IMR-90 (cell line): Measurements from ENCODE around the gene TBC1D16. TPM values are rescaled to one million over a fixed set of nuclear protein-coding genes. Genes with fewer than 3 reads are reported as not detected.

Source experiments
- ATAC-seq: fragments of 200-7000 bp; cut with Tn5 transposase; 2 replicates; pipeline ENCODE4 v1.9.1; 2020; ENCODE audit warnings: low read depth, mild to moderate bottlenecking, moderate library complexity
- BruUV-seq: library from RNA; stranded (reverse); fragments of 400-500 nt; replicated peaks from 2 replicates; lab custom pipeline; 2021; lab: Mats Ljungman, UMichigan
- CTCF ChIA-PET: fragments of 300-600 bp; formaldehyde crosslinking; extraction: SDS; loops from one replicate; lab custom pipeline; 2021; ENCODE audit warnings: antibody characterized with exemption; lab: Yijun Ruan, JAX
- POLR2A ChIA-PET: fragments of 300-600 bp; sonication (Branson Sonifier 250); formaldehyde crosslinking; loops from one replicate; lab custom pipeline; 2022; ENCODE audit warnings: antibody characterized with exemption; ENCODE audit not compliant: unreplicated experiment; lab: Charles Lee
- DNase-seq: peaks from one replicate; pipeline ENCODE4 v3.0.0; 2013
- H2AFZ ChIP-seq: replicated peaks from 2 replicates; pipeline ENCODE3; 2013; ENCODE audit warnings: low read length, mild to moderate bottlenecking; ENCODE audit not compliant: poor library complexity
- H2AK5ac ChIP-seq: 2 replicates; pipeline ENCODE4 v1.6.1; 2013; ENCODE audit warnings: low read depth, low read length, inconsistent platforms
- H2AK9ac ChIP-seq: replicated peaks from 2 replicates; pipeline ENCODE3; 2013; ENCODE audit warnings: mild to moderate bottlenecking, low read depth, low read length, moderate library complexity; ENCODE audit not compliant: poor library complexity
- H2BK120ac ChIP-seq: 2 replicates; pipeline ENCODE4 v1.6.1; 2013; ENCODE audit warnings: low read depth, low read length, inconsistent platforms
- H2BK15ac ChIP-seq: 3 replicates; pipeline ENCODE4 v1.6.1; 2013; ENCODE audit warnings: low read depth, low read length, inconsistent platforms
- H2BK20ac ChIP-seq: 2 replicates; pipeline ENCODE4 v1.6.1; 2013; ENCODE audit warnings: low read depth, mild to moderate bottlenecking, inconsistent platforms, low read length, moderate library complexity
- H2BK5ac ChIP-seq: 2 replicates; pipeline ENCODE4 v1.6.1; 2013; ENCODE audit warnings: mild to moderate bottlenecking, low read depth, low read length, inconsistent platforms; ENCODE audit not compliant: poor library complexity, severe bottlenecking
- H3K14ac ChIP-seq: replicated peaks from 2 replicates; pipeline ENCODE4 v1.6.1; 2013; ENCODE audit warnings: low read depth, low read length, inconsistent platforms
- H3K18ac ChIP-seq: 2 replicates; pipeline ENCODE4 v1.6.1; 2013; ENCODE audit warnings: low read depth, low read length, control low read depth
- H3K23ac ChIP-seq: 2 replicates; pipeline ENCODE4 v1.6.1; 2013; ENCODE audit warnings: low read depth, low read length, inconsistent platforms
- H3K27ac ChIP-seq: 2 replicates; pipeline ENCODE4 v1.5.1; 2013; ENCODE audit warnings: mild to moderate bottlenecking, control low read depth, low read length; ENCODE audit not compliant: insufficient read depth
- H3K27me3 ChIP-seq: 2 replicates; pipeline ENCODE4 v1.6.1; 2013; ENCODE audit warnings: low read length; ENCODE audit not compliant: control insufficient read depth, insufficient read depth
- H3K36me3 ChIP-seq: 2 replicates; pipeline ENCODE4 v1.6.1; 2013; ENCODE audit warnings: low read length, mixed read lengths; ENCODE audit not compliant: control insufficient read depth, insufficient read depth
- H3K4ac ChIP-seq: 2 replicates; pipeline ENCODE4 v1.6.1; 2013; ENCODE audit warnings: low read depth, low read length, inconsistent platforms
- H3K4me1 ChIP-seq: 2 replicates; pipeline ENCODE4 v1.6.1; 2013; ENCODE audit warnings: low read length, mixed read lengths; ENCODE audit not compliant: control insufficient read depth, insufficient read depth
- H3K4me2 ChIP-seq: 2 replicates; pipeline ENCODE4 v1.6.1; 2013; ENCODE audit warnings: low read depth, mild to moderate bottlenecking, control low read depth, low read length, moderate library complexity
- H3K4me3 ChIP-seq: 2 replicates; pipeline ENCODE4 v1.5.1; 2013; ENCODE audit warnings: low read depth, mild to moderate bottlenecking, control low read depth, low read length, moderate library complexity; ENCODE audit not compliant: insufficient read depth
- H3K56ac ChIP-seq: 2 replicates; pipeline ENCODE4 v1.6.1; 2013; ENCODE audit warnings: low read length, inconsistent platforms; ENCODE audit not compliant: insufficient read depth; ENCODE audit errors: extremely low read depth
- H3K79me1 ChIP-seq, 2 experiments: 2 replicates each; pipeline ENCODE4 v1.6.1; 2013; ENCODE audit warnings: low read length in 2 of 2, inconsistent platforms in 1 of 2, low read depth in 1 of 2
- H3K9ac ChIP-seq: 2 replicates; pipeline ENCODE4 v1.6.1; 2013; ENCODE audit warnings: low read depth, low read length, control low read depth
- H3K9me1 ChIP-seq: 2 replicates; pipeline ENCODE4 v1.6.1; 2013; ENCODE audit warnings: low read length, inconsistent platforms; ENCODE audit not compliant: insufficient read depth
- H3K9me3 ChIP-seq: 2 replicates; pipeline ENCODE4 v1.6.1; 2013; ENCODE audit warnings: low read length; ENCODE audit not compliant: control insufficient read depth, insufficient read depth
- H4K20me1 ChIP-seq: 2 replicates; pipeline ENCODE4 v1.6.1; 2013; ENCODE audit warnings: low read length, inconsistent platforms; ENCODE audit not compliant: insufficient read depth
- H4K5ac ChIP-seq: 2 replicates; pipeline ENCODE4 v1.6.1; 2013; ENCODE audit warnings: mild to moderate bottlenecking, low read depth, low read length, control low read depth
- H4K8ac ChIP-seq, 2 experiments: 2 replicates each; pipeline ENCODE4 v1.6.1; 2013; ENCODE audit warnings: low read depth in 2 of 2, low read length in 2 of 2, control low read depth in 1 of 2, inconsistent platforms in 1 of 2
- H4K91ac ChIP-seq: 2 replicates; pipeline ENCODE4 v1.6.1; 2013; ENCODE audit warnings: low read depth, low read length, inconsistent platforms; ENCODE audit not compliant: insufficient read depth
- CHD1 ChIP-seq: IDR thresholded peaks from 2 replicates; pipeline ENCODE4 v1.6.1; 2012; ENCODE audit warnings: low read depth, low read length, improper control_type of control experiment
- CTCF ChIP-seq: conservative IDR thresholded peaks from 2 replicates; pipeline ENCODE4 v1.5.1; 2012; ENCODE audit warnings: mild to moderate bottlenecking, low read depth, low read length, improper control_type of control experiment
- NFE2L2 ChIP-seq: fragments of 150-350 bp; IDR thresholded peaks from 2 replicates; pipeline ENCODE4 v1.6.1; 2016; ENCODE audit warnings: low read depth, mild to moderate bottlenecking, low read length
- POLR2A ChIP-seq: IDR thresholded peaks from 2 replicates; pipeline ENCODE4 v1.6.1; 2012; ENCODE audit warnings: mild to moderate bottlenecking, low read depth, low read length
- RAD21 ChIP-seq: IDR thresholded peaks from 2 replicates; pipeline ENCODE4 v1.6.1; 2012; ENCODE audit warnings: low read length, improper control_type of control experiment
- RFX5 ChIP-seq: IDR thresholded peaks from 2 replicates; pipeline ENCODE4 v1.8.0; 2012; ENCODE audit warnings: low read depth, mild to moderate bottlenecking, low read length, moderate library complexity
- WGBS, 2 experiments: methylation state at CpG; one replicate each; pipeline versions ENCODE4 v1.1.5 to v1.1.7; 2013; ENCODE audit warnings: missing lambda C conversion rate in 2 of 2; ENCODE audit not compliant: insufficient read length in 1 of 2; ENCODE audit errors: extremely low coverage in 2 of 2; 5-methylcytosine and 5-hydroxymethylcytosine counted together
- dilution Hi-C: fragments of 300-500 bp; cut with HindIII; formaldehyde crosslinking; loops from one replicate; pipeline ENCODE4 v1.14.3; 2018; ENCODE audit warnings: low sequenced_read_pairs; ENCODE audit not compliant: unreplicated experiment
- in situ Hi-C: fragments of 300-500 bp; cut with MboI; formaldehyde crosslinking; loops from 3 replicates; pipeline ENCODE4 v1.14.3; 2019; ENCODE audit warnings: low sequenced_read_pairs, inconsistent platforms, mixed read lengths
- intact Hi-C: fragments of 100-400 bp; cut with micrococcal nuclease; formaldehyde crosslinking; loops from 2 replicates; pipeline ENCODE4 v1.10.0; 2022
- polyA plus RNA-seq, 3 experiments: library from polyadenylated mRNA; depleted of rRNA; stranded (reverse); fragments of >200 nt; gene quantifications; 2 replicates each; pipeline ENCODE4 v1.2.3, GENCODE V29; 2012; ENCODE audit warnings: low replicate concordance in 1 of 3
- total RNA-seq: library from RNA; depleted of rRNA; stranded (reverse); fragments of >200 nt; gene quantifications from 2 replicates; pipeline ENCODE4 v1.2.3, GENCODE V29; 2012

Gene TBC1D16
- total and polyA plus RNA-seq, 2 of the 4 experiments (the other 2 are of a cell fraction), result 10.1 to 16.7 TPM

- Histone ChIP-seq H3K36me3 (peaks cover 8% of the 10 kb centered on the region), H3K4ac (no peak overlapping the region), H4K20me1 (no peaks in the 10 kb centered on the region), H3K27me3 (no peaks in the 10 kb centered on the region), H3K27ac (no peak overlapping the region), H2BK120ac (no peak overlapping the region), H2AK5ac (no peak overlapping the region), H3K4me1 (no peaks in the 10 kb centered on the region), H3K56ac (0 out of 2 replicates have a peak overlapping the region, but pooled peaks have one; percentile 10), H3K4me3 (no peak overlapping the region), H3K9ac (no peak overlapping the region), H2BK15ac (no peak overlapping the region), H4K8ac (no peak overlapping the region), H2BK5ac (no peak overlapping the region), H3K79me1 (no peaks in the 10 kb centered on the region), H3K9me1 (no peaks in the 10 kb centered on the region), H2AFZ (no peak overlapping the region), H2BK20ac (no peak overlapping the region), H3K9me3 (0 out of 2 replicates have a peak, but pooled peaks cover 1% of the 10 kb centered on the region), H3K18ac (no peak overlapping the region), H2AK9ac (no peak overlapping the region), H3K23ac (no peak overlapping the region), H3K4me2 (no peak overlapping the region), H3K14ac (no peak overlapping the region), H4K91ac (no peak overlapping the region), H4K5ac (no peak overlapping the region)
- TF ChIP-seq CHD1, result no peak
- no peak for TF ChIP-seq NFE2L2
- no peak for TF ChIP-seq POLR2A
- TF ChIP-seq RFX5, result no peak
- no peak for TF ChIP-seq RAD21
- no peak for TF ChIP-seq CTCF
- no TSS peak for BruUV-seq
- ATAC-seq, result no peak
- POLR2A ChIA-PET, result no interaction called here
- in situ Hi-C loops, result no loop called here
- intact Hi-C loops, result no loop called here
- DNase-seq, result no peak
- CTCF ChIA-PET, result no interaction called here
- no CpG with 5 or more reads among the region's 6 CpGs for WGBS, 2 experiments
- dilution Hi-C loops, result no loop called here
These were observed 8.3 kb upstream of the TBC1D16 start for GRCh38 chr17:80043963-80044362.
